HG03354 (cell line): Measurements from ENCODE around the gene NCKAP5.

ENCODE experiments used
- ATAC-seq: cut with Tn5 transposase; IDR thresholded peaks from one replicate; pipeline ENCODE4 v1.9.1; 2021; ENCODE audit warnings: mild to moderate bottlenecking; ENCODE audit not compliant: unreplicated experiment, poor library complexity, severe bottlenecking

The NCKAP5 gene

GRCh38 chr2:133364636-133365035 is 203.6 kb downstream of the NCKAP5 start:
- ATAC-seq, result no peak

- no peak for ATAC-seq
Observed at GRCh38 chr2:133363884-133364283, 204.4 kb downstream of the NCKAP5 start.

GRCh38 chr2:133362061-133362476 is 206.2 kb downstream of the NCKAP5 start:
- no peak for ATAC-seq

DNA sequence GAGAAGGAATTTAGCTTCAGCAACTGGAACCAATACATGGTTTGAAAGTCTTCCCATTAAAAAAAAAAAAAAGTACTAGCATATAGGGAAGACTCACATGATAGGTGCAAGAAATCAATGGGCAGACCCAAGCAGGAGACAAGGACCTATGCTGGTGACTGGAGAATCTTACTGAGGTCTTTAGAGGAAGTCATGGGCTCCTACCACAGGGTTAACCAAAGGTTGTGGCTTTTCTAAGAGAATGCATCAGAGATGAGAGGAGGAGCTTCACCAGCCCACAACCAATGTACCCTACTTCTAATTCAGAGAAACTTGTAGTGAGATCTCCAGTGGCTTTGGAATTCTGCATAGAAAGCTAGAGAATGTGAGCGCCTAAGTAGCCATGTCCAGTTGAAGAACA is 207.4 kb downstream of the NCKAP5 start:
- peak; percentile 81 for ATAC-seq

DNA sequence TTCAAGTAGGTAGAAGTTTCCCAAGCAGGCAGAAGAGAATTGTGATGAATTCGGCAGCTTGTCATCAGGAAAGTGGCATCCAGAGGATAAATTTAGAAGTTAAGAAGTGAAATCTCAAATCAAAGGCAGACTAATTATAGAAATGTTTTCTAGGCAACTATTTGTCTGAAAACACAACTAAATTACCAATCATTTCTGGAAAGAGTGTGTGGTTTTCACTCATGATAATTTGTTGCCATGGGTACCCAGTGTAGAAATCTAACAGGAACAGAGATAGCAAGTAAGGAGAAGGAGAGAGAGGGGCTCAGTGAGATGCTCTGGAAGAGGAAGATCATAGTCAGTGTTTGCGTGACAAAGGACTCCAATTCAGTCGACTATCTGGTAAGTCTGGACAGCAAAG is 208.1 kb downstream of the NCKAP5 start:
- ATAC-seq, result peak; percentile 64

- ATAC-seq, result no peak
Observed at GRCh38 chr2:133352719-133353118, 215.5 kb downstream of the NCKAP5 start.

DNA sequence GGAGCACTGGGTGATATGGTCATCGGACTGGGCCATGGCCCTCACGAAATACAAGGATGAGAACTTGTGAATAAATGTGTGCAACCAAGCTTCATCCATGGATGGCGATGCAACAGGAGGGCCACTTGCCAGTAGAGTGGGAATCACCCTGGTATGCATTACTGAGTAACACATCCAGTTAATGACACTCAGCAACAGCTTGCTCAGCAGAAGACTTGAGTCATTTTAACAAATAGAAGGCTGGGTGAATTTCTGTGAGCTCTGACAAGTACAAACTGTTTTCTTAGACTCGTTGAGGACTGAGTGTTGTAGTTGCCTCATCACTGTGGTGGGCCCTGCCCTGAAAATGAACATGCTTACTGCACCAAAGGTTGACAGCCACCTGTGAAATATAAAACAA is 221.6 kb downstream of the NCKAP5 start:
- no peak for ATAC-seq

- ATAC-seq, result no peak
Observed at GRCh38 chr2:133345638-133346037, 222.6 kb downstream of the NCKAP5 start.

GRCh38 chr2:133344849-133345248 is 223.4 kb downstream of the NCKAP5 start:
- ATAC-seq, result no peak

DNA sequence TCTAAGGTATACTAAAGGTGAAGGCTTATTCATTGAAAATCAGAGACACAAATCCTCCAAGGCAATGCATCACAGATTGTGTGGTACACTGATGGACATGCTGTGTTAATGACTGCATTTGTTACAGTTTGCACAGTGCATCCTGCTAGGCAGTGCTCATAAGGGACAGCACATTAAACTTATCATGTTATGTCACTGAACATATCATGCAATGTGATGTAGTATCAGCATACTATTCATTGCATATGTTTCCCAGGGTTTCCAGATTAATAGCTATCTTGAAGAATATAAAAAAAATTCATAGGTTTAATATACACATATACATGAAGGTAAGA is 225.3 kb downstream of the NCKAP5 start:
- ATAC-seq, result no peak

DNA sequence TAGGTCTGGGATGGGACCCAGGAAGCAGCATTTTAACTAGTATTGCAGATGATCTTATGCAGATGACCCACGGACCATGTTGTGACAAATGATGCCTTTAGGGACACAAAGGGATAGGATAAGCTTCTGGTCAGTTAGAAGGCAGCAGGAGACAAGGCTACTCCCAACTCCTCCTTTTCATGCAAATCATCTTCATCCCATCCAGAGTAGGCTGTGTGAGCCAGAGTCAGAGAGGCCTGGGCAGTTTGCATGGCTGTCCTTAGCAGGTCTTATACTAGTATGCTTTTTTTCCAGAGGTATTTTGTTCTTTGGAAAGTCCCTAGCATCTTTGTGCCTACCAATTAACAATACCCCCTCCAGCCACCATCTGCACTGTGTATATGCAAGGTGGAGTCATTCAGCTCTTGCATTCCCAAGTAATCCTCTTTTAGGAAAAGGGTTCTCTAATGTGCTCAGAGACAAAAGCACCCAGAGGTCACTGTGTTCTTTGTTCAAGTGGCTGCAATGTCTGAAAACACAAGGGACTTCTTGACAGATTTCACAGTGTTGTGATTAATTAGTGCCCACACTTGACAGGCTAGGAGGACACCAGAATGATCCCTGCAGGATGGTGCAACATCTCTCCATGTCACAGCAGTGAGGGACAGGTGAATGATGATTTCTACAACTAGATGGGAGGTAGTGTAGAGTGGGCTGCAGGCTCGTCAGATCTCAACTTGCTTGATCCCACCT is 225.8 kb downstream of the NCKAP5 start:
- ATAC-seq, result no peak

- ATAC-seq, result no peak
Observed at GRCh38 chr2:133341575-133341974, 226.7 kb downstream of the NCKAP5 start.

GRCh38 chr2:133338224-133338623 is 230.0 kb downstream of the NCKAP5 start:
- no peak for ATAC-seq

- ATAC-seq, result no peak
Observed at GRCh38 chr2:133334923-133335322, 233.3 kb downstream of the NCKAP5 start.

DNA sequence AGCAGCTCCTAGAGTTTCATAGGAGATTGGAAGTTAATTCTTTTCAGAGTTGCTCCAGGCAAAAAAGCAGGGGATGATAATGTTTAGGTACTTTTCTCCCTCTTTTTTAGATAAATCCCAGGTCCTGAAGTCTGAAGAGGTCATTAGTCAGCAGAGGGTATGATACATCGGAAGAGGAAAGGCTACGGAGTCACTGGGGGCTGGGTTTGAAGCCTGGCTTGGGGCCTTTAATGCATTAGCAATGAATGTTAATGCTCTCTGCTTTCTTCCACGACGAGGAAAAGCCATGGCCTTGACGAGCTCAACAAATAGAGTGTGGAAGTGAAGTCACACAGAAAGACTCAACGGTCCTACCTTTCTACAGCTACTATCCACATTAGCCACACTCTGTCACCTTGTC is 235.1 kb downstream of the NCKAP5 start:
- ATAC-seq, result no peak

- no peak for ATAC-seq
Observed at GRCh38 chr2:133331436-133331835, 236.8 kb downstream of the NCKAP5 start.

DNA sequence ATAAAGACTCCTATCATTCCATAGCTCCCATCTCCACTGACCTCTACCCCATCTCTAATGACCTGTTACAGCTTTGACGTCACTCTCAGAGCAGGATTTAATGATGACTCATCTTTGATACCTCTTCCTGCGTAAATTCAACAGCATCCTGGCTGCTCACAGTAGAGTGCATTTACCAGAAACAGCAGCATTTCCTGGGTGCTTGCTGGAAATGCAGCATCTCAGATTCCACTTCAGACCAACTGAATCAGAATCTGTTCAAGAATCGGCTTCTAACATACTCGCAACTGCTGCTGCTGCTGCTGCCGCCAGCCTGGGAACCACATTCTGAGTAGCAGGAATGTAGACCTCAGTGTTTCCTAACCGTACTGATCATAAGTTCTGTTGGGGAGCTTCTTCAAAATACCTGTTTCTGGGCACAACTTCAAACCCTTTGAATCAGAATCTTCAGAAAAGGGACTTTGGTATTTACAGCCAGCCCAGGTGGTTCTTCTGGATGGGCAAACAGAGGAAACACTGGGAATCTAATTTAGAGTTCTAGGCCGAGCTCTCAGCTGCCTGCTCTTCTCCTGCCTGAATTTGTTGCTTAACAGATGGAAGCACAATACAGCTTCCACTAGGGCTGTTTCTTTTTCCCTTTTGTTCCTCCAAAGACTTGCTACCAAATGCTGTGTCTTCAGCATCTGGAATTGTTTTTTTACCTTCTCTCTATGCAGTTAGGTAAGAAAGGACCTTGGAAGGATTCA is 241.4 kb downstream of the NCKAP5 start:
- ATAC-seq, result no peak

DNA sequence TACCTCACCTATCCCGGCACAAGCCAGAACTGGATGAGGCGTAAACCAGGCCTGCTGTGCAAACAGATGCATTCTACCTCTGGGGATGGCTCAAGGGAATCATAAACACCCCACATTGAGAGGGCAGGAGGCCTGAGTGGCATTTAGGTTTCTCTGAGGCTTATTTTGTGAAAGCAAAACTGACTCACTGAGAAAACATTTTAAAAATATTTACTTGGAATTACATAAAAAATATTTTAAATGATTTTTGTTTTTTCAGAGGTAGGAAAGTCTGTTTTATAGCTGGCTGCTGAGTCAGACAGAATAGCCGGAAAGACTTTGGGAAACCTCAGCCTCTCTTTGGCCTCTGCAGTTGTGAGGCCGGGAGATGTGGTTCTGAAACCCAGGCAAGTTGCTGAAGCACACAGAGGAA is 244.1 kb downstream of the NCKAP5 start:
- ATAC-seq, result no peak

DNA sequence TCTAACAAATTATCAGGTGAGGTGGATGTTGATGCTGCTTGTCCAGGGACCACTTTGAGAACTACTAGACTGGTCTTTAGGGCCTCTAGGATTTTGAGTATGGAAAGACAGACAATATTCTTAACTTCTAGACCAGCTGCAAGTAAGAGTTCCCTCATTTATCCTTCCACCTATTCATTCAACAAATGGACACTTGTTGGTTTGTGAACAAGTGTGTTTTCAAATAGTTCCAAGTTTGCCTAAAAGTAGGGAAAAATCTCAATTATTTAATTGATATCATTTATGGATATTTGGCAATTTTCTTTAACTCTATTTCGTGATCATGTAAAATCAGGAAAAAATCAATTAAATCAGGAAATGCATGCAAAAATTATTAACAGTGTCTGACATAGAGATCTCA is 245.4 kb downstream of the NCKAP5 start:
- ATAC-seq, result no peak

- ATAC-seq, result no peak
Observed at GRCh38 chr2:133317178-133317577, 251.1 kb downstream of the NCKAP5 start.

DNA sequence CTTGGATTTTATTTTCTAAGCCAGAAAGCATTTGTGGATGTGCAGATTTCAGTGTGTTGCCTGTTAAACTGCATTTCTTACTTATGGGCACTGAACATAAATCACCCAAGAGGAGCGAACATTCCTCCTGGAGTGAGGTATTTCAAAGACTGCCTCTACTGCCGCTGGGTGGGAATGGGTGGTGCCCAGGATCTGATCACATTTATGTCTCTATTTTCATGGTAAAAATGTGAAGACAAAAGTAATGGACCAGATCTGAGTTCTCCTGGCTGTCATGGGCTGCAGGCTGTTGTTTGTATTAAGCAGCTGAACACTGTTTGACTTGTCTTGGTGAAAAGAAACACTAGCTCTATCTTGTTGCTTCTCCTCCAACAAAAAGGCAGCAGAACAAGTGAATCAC is 251.7 kb downstream of the NCKAP5 start:
- no peak for ATAC-seq
